Esophagus squamous epithelium (tissue), 4 donors: ENCODE results near the gene ARHGDIA.

ENCODE experiments used
- CTCF ChIP-seq, 6 experiments: fragments of 450-650 bp in 4 of 6; fragments of 200-600 bp in 2 of 6; sonication (generic) in 2 of 6; IDR thresholded peaks; one replicate each; pipeline ENCODE4 v1.5.1; 2016 to 2019; ENCODE audit warnings: antibody characterized with exemption in 6 of 6, mild to moderate bottlenecking in 4 of 6, moderate library complexity in 4 of 6
- POLR2A ChIP-seq, 4 donors: fragments of 450-650 bp; IDR thresholded peaks; one replicate each; pipeline ENCODE4 v1.6.1; 2017; ENCODE audit warnings: antibody characterized with exemption in 4 of 4, mild to moderate bottlenecking in 4 of 4, moderate library complexity in 3 of 4

- TF ChIP-seq CTCF (IDR thresholded peaks at IDR 0.05) (no peak), POLR2A (IDR thresholded peaks at IDR 0.05) (no peak)
These were observed 19.7 kb downstream of the ARHGDIA start for GRCh38 chr17:81851423-81851822.
